Daoy (cell line): Measurements from ENCODE around the gene SOCS1. TPM values are rescaled to one million over a fixed set of nuclear protein-coding genes. Genes with fewer than 3 reads are reported as not detected.

Experiments
- DNase-seq: peaks from one replicate; pipeline ENCODE4 v3.0.0-alpha.2; 2015; ENCODE audit warnings: low read depth
- total RNA-seq: library from RNA; depleted of rRNA; stranded (reverse); fragments of >200 nt; shearing (Covaris generic); gene quantifications from 2 replicates; pipeline ENCODE4 v1.2.3, GENCODE V29; 2014

SOCS1 gene
- total RNA-seq, 1 experiment from 2014 or later, result 1.7 TPM

- no peak for DNase-seq
Measured at GRCh38 chr16:11245222-11245737, 10.7 kb downstream of the SOCS1 start.

DNA sequence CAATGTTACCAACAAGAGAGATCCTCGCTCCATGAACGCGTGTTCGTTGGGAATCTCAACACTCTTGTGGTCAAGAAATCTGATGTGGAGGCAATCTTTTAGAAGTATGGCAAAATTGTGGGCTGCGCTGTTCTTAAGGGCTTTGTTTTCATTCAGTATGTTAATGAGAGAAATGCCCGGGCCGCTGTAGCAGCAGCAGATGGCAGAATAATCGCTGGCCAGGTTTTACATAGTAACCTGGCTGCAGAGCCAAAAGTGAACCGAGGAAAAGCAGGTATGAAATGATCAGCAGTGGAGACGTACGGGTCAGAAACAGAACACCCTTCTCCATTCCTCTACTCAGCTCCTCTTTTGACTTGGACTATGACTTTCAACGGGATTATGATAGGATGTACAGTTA, 13.3 kb downstream of the SOCS1 start:
- no peak for DNase-seq

GRCh38 chr16:11241480-11242204, 14.4 kb downstream of the SOCS1 start:
- no peak for DNase-seq

DNA sequence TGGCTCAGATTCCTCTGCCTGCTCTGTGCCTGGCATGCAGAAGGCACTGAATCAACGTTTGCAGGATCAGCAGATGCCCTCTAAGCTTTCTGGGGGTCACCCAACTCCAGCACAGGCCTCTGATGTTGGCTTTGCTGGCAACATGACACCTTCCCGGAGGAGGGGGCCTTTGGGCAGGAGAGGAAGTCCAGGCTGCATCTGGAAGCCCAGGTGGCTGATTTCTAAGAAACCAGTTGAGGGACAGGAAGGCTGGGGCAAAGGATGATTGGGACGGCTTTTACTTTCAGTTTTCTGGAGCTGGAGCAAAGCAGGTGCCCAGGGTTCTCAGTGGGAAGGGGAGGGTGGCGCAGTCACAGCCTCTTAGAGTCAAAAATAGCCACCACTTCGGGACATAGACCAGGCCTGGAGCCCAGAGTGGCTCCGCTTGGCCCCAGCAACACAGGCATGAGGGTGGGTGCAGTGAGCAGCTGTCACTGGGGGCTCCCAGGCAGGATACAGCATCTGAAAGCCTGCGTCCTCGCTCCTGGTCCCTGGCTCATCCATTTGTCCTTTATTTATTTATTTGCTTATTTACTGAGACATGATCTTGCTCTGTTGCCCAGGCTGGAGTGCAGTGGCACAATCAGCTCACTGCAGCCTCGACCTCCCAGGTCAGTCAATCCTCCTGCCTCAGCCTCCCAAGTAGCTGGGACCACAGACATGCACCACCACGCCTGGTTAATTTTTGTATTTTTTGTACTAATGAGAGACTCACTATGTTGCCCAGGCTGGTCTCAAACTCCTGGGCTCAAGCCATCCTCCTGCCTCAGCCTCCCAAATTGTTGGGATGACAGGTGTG, 15.1 kb downstream of the SOCS1 start:
- DNase-seq, result no peak

GRCh38 chr16:11239644-11240632, 16.1 kb downstream of the SOCS1 start:
- no peak for DNase-seq

- no peak for DNase-seq
Measured at GRCh38 chr16:11238272-11239202, 17.5 kb downstream of the SOCS1 start.

DNA sequence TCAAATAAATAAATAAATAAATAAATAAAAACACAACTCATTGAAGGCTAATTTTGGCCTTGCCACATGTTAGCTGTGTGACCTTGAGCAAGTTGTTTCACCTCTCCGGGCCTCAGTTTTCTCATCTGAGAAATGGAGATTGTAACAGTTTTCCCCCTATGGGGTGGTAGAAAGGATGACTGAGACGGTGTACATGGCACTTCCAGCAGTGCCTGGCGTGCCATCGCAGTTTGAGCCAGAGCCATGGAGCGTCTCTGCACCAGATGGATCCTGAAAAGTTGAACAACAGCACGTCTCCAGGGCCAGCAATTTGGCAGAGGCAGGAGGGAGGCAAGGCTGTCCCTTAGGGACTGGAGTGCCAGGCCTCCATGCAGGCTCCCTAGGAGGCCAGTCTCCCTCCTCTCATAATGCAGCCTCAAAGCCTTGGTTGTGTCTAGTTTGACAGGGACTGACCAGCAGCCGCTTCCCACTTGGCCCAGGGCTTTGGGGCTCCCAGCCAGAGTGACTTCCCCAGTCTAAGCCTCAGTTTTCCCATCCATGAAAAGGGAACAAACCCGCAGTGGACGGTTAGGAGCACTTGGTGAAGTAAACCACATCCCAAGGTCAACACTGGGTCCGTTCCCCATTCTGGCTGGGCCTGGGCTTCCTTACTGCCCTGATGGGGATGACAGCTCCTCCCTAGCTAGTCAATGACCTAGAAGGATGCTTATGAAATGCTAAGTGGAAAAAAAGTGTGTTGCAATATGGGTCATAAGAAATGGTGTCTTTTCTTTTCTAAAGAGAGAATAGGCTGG, 19.3 kb downstream of the SOCS1 start:
- no peak for DNase-seq

- DNase-seq, result no peak
Measured at GRCh38 chr16:11235703-11235991, 20.4 kb downstream of the SOCS1 start.

DNA sequence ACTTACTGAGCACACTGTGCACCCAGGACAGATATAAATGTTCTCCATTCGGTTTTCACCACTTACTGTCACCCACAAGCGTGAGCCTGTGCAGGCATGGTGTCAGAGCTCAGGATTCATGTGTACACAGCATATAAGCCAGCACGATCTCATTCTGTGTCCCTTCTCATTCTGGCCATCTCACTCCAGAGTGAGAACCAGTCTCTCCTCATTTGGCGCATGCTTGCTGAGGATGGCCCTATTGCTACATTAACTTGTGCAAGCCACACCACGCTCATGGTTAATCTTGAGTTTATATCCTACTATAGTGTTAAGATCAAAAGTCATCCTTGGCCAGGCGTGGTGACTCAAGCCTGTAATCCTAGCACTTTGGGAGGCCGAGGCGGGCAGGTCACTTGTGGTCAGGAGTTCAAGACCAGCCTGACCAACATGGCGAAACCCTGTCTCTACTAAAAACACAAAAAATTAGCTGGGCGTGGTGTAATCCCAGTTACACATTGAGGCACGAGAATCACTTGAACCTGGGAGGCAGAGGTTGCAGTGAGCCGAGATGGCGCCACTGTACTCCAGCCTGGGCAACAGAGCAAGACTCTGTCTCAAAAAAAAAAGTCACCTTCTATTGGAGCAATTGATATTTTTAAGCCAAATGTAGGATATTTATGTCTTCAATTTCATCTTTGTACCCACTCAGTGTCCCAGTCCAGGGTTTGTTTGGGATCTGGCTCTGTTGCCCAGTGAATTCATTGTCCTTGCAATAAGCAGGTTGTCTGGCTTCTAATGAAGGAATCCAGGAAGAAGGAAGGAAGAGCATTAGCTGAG, 20.9 kb downstream of the SOCS1 start:
- DNase-seq, result no peak

GRCh38 chr16:11233727-11234376, 22.2 kb downstream of the SOCS1 start:
- DNase-seq, result peak; percentile 27

DNA sequence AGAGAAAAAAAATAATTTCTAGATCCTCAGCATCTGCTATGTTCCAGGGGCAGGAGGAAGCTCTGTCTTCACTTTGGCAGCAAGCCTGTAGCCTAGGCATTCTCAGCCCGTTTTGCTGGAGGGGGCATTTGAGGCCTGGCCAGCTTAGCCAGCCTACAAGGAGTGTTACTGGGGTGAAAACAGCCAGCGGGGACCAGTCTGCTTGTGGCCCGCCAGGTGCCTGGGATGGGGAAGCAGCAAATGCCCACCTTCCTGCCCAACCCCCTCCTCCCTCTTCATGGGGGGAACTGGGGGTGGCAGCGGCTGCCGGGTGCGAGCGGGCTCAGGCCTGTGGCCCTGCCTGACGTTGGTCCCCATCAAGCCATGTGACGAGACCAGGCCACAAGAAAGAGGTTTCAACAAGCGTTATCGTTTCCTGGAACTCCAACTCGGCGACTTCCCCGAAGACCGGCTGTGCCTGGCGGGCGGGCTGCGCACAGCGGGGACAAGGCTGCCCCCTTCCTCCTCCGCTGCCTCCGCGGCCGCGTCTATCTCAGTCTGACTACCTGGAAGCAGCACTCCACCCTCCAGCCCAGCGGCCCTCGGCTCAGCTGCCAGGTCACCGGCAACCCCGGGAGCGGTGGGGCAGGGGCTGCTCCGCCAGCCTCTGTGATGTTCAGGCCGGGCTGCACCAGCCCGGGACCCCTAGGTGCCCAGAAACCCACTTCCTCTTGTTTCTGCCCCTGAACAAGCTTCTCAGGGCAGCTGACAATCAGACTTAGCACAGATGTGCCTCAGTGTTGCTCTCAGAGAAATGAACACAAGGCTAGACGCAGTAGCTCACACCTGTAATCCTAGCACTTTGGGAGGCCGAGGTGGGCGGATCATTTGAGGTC, 22.9 kb downstream of the SOCS1 start:
- no peak for DNase-seq

DNA sequence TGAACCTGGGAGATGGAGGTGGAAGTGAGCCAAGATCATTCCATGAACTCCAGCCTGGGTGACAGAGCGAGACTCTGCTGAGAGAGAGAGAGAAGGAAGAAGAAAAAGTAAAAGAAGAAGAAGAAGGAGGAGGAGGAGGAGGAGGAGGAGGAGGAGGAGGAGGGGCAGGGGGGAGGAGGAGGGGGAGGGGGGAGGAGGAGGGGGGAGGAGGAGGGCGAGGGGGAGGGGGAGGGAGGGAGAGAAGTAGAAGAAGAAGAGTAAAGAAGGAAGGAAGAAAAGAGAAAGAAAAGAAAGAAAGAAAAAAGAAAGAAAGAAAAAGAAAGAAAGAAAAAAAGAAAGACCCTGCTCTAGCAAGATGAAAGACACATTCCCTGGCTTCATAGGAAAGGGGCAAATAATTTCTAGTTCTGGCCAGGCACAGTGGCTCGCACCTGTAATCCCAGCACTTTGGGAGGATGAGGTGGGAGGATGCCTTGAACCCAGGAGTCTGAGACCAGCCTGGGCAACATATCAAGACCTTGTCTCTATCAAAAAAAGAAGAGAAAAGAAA, 23.6 kb downstream of the SOCS1 start:
- DNase-seq, result no peak

DNA sequence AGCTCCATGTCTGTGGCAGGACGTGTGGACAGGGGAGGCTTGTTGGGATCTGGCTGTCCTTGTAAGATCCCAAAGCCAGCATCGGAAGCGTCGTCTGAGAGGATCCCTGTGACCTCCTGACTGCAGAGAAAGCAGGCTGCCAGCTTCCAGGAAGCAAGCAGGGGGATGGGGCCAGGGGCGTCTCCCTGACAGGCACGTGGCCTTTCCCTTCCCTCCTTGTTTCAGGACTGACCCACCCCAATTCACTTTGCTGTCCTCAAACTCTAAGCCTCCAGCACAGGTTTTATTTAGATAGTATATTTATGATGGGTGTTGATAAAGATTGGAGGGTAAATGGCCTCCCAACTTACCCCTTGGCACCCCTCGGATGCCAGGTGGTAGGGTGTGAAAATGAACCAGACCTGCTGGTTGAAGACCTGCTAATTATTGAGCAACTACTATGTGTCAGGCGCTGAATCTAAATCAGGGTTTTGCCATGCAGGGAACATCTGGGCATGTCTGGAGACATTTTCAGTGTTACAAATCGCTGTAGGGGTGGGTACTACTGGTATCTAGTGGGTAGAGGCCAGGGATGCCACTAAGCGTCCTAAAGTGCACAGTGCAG, 24.5 kb downstream of the SOCS1 start:
- DNase-seq, result no peak

DNA sequence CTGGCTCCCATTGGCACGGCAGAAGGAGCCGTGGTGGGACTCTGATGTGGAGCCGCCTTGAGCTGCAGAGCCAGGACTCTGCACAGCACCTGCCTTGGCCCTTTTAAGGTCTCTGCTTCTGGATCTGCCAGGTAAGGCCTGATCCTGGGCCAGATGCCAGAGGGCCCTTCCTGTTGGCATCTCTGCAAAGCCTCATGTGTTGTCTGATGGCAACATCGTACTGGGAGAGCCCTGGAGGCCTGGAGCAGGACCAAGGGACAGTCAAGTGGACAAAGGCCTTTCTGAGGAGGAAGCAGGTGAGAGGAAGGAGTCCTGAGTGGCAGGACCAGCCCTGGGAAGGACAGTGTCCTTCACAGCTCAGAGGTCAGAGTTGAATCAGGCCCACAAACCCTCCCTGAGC, 26.1 kb downstream of the SOCS1 start:
- DNase-seq, result no peak

GRCh38 chr16:11229432-11229831, 26.6 kb downstream of the SOCS1 start:
- no peak for DNase-seq

DNA sequence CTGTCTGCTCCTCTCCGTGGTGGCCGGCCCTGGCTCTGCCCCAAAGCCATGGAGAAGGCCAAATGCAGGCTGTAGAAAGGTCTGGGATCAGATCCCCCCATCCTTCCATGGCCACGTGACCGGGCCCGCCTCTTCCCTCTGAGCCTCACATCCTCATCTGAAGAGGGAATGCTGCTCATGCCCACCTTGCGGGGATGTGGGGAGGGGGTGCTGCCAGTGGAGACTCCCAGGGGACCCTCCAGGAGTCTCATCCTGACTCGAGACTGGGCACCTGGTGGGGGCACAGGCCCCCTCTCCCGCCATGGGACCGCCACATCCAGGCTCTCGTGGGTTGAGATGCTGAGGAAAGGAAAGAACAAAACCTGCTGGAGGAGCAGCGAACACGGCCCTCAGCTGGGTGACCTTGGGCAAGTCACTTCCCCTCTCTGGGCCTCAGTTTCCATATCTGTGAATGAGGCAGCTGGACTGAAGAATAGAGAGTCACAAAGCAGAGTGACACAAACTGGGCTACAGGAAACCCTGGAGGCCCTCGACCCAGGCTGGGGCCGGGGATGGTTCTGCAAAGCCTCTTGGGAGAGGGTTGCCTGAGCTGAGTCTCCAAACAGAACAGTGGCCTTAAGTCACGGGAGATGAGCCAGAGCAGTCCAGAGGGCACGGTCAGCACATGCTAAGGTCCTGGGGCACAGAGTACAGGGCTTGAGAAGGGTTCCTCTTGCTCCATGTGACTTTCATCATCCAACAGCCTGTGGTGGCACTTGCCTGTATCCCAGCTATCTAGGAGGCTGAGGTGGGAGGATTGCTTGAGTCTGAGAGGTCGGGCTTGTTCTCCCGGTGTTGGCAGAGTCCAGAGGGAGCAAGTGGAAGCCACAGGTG, 30.1 kb downstream of the SOCS1 start:
- no peak for DNase-seq
